Activated naive CD4-positive, alpha-beta T cell treated with anti-CD3 and anti-CD28 coated beads, Interleukin-2, amount 50 U/mL, for 72 hours (primary cell): Measurements from ENCODE around the gene HOXA10. TPM values are rescaled to one million over a fixed set of nuclear protein-coding genes. Genes with fewer than 3 reads are reported as not detected.

Experiments used
- ATAC-seq, 2 donors: fragments of 150-1000 bp; cut with Tn5 transposase; 2 replicates each; pipeline ENCODE4 v1.10.0; 2021; ENCODE audit warnings: mild to moderate bottlenecking in 2 of 2, moderate library complexity in 2 of 2
- DNase-seq, 2 donors: peaks; one replicate each; pipeline ENCODE4 v3.0.0; 2021 to 2022; ENCODE audit warnings: low spot score in 2 of 2
- H3K27ac Mint-ChIP-seq, 2 donors: one replicate each; pipeline ENCODE4 v1.8.0; 2022; ENCODE audit warnings: mild to moderate bottlenecking in 2 of 2, mixed read lengths in 2 of 2
- H3K36me3 Mint-ChIP-seq, 2 donors: one replicate each; pipeline ENCODE4 v1.8.0; 2022; ENCODE audit warnings: mixed read lengths in 2 of 2
- H3K9me3 Mint-ChIP-seq, 2 donors: one replicate each; pipeline ENCODE4 v1.8.0; 2022; ENCODE audit warnings: mixed read lengths in 2 of 2
- total RNA-seq, 2 donors: library from RNA; stranded (reverse); gene quantifications; one replicate each; pipeline ENCODE4 v1.2.3, GENCODE V29; 2022

The HOXA10 gene
- total RNA-seq, 2 donors from 2014 or later: not detected

DNA sequence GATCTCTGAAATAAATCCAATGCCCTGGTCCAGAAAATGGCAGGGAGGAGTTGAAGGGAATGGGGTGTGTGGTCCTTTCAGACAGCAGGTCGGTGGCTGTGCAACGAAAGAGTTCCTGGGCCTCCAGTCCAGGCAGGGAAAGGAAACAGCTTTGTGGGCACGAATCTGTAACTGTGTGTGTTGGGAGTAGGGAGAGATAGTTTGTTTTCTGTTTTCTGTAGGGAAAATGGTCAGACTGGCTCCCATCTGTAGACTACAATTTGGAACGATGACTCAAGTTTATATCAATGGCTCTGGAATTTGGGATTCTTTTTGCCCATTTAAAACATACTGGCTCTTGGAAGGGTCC, 6.2 kb downstream of the HOXA10 start:
- peaks cover 0 to 19% of the 10 kb centered on the region in 2 donors for H3K36me3 Mint-ChIP-seq
- ATAC-seq (no peak), DNase-seq (no peak)
- peak overlapping the region in 1 of 2 donors; percentile 93 for H3K27ac Mint-ChIP-seq
- H3K9me3 Mint-ChIP-seq: no peaks in the 10 kb centered on the region

- no peak for DNase-seq
- Mint-ChIP-seq H3K9me3 (no peaks in the 10 kb centered on the region), H3K27ac (peak overlapping the region in 1 of 2 donors; percentile 93), H3K36me3 (peaks cover 0 to 13% of the 10 kb centered on the region in 2 donors)
- no peak for ATAC-seq
These were observed 7.3 kb downstream of the HOXA10 start for GRCh38 chr7:27166531-27167505.

DNA sequence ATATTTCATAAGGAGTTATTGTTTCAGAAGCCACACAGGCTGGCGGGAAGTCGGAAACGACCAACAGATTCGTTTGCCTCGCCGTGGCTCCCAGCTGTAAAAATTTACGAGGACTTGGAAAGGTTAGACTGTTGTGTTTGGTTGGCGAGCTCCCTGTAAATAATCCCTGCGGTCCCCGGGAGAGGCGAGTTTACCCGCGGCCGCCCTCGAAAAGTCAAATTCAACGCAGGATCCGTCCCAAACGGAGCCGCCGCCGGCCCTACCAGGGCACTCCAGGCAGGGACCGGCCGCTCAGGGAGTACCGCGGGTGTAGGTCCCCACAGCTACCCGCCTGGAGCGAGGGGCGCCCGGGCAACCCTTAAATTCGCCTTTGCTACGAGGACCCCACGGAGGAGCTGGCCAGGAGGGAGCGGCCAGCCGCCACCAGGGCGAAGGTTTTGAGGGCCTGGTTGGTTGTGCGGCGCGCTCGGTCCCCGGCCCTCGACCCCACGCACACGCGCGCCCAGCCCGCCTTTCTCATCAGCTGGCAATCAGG, 8.1 kb downstream of the HOXA10 start:
- ATAC-seq (no peak), DNase-seq (no peak)
- H3K36me3 Mint-ChIP-seq: peaks cover 0 to 7% of the 10 kb centered on the region in 2 donors
- H3K9me3 Mint-ChIP-seq: no peaks in the 10 kb centered on the region
- H3K27ac Mint-ChIP-seq: peak overlapping the region in 1 of 2 donors; percentile 94

DNA sequence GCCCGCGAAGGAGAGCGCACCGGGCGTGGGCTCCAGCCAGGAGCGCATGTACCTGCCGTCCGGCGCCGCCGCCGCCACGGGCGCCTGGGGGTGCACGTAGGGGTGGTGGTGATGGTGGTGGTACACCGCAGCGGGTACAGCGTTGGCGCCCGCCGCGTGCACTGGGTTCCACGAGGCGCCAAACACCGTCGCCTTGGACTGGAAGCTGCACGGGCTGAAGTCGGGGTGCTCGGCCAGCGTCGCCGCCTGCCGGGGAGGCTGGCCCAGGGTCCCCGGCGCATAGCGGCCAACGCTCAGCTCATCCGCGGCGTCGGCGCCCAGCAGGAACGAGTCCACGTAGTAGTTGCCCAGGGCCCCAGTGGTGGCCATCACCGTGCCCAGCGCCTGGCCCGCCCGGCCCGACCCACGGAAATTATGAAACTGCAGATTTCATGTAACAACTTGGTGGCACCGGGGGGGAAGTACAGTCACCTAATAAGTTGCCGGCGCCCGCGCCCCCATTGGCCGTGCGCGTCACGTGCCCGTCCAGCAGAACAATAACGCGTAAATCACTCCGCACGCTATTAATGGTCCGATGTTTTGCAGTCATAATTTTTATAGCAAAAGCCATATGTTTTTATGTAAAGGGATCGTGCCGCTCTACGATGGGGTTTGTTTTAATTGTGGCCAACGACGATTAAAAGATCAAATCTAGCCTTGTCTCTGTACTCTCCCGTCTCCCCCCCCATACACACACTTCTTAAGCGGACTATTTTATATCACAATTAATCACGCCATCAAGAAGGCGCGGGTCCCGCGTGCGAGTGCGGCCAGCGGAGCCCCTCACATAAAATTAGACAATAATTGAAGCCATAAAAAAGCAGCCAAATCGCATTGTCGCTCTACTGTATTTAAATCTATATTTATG, 8.8 kb downstream of the HOXA10 start, which contains the start of gene HOXA9:
TSS of gene HOXA9 (minus strand) at position 449 of the 907 bp plus-strand sequence. CDS start at position 369, 80 bp downstream.
- DNase-seq (no peak), ATAC-seq (no peak)
- Mint-ChIP-seq H3K27ac (peak within 1 kb of the TSS in 1 of 2 donors; percentile 94), H3K36me3 (peaks cover 0 to 7% of the 10 kb centered on the region in 2 donors), H3K9me3 (no peaks in the 10 kb centered on the region)

DNA sequence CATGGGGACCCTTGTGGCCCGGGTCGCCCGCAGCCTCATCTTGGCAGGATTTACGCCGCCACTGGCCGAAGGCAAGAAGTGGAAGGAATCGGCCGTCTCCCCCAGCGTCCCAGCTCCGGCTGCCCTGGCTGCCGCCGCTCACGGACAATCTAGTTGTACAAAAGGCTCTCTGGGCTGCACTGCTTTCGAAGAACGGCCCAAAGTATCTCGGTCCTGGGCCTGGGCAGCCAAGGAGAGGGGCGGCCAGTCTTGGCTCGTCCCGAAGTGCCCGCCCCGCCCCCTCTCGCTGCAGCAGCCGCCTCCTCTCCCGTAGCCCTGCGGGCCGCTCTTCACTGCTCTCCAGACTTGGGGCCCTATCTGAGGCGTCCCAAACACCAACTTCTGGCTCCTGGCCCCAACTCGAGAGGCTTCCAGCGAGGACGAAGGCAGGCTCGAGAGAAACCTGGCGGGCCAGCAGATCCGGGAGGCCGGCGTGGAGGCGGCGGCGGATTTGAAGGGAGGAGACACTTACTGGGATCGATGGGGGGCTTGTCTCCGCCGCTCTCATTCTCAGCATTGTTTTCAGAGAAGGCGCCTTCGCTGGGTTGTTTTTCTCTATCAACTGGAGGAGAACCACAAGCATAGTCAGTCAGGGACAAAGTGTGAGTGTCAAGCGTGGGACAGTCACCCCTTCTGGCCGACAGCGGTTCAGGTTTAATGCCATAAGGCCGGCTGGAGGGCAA, 9.6 kb downstream of the HOXA10 start:
- H3K36me3 Mint-ChIP-seq: peaks cover 0 to 7% of the 10 kb centered on the region in 2 donors
- ATAC-seq: no peak
- no peaks in the 10 kb centered on the region for H3K9me3 Mint-ChIP-seq
- DNase-seq: no peak
- peak overlapping the region in 1 of 2 donors; percentile 81 for H3K27ac Mint-ChIP-seq

DNA sequence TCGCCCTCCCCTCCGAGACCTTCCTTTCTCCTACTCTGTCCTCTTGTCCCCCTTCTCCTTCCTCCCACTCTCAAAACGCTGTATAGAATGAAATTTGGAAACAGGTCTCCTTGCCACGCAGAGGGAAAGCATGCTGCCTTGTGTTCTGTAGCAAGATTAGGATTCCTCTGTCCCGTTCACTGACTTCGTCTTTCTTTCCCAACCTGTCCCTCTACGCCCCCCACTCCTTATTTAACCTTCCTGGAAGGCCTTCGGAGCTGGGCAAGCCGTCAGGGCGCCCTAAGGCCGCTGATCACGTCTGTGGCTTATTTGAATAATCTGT, 10.1 kb downstream of the HOXA10 start:
- ATAC-seq (no peak), DNase-seq (no peak)
- H3K9me3 Mint-ChIP-seq: no peaks in the 10 kb centered on the region
- peaks cover 0 to 7% of the 10 kb centered on the region in 2 donors for H3K36me3 Mint-ChIP-seq
- no peak overlapping the region for H3K27ac Mint-ChIP-seq

GRCh38 chr7:27163288-27164044, 10.7 kb downstream of the HOXA10 start:
- H3K9me3 Mint-ChIP-seq: no peaks in the 10 kb centered on the region
- DNase-seq (no peak), ATAC-seq (no peak)
- H3K27ac Mint-ChIP-seq: no peak overlapping the region
- peaks cover 0 to 2% of the 10 kb centered on the region in 2 donors for H3K36me3 Mint-ChIP-seq

GRCh38 chr7:27162561-27163287, 11.4 kb downstream of the HOXA10 start:
- DNase-seq (no peak), ATAC-seq (no peak)
- Mint-ChIP-seq H3K36me3 (no peaks in the 10 kb centered on the region), H3K9me3 (no peaks in the 10 kb centered on the region), H3K27ac (no peak overlapping the region)

DNA sequence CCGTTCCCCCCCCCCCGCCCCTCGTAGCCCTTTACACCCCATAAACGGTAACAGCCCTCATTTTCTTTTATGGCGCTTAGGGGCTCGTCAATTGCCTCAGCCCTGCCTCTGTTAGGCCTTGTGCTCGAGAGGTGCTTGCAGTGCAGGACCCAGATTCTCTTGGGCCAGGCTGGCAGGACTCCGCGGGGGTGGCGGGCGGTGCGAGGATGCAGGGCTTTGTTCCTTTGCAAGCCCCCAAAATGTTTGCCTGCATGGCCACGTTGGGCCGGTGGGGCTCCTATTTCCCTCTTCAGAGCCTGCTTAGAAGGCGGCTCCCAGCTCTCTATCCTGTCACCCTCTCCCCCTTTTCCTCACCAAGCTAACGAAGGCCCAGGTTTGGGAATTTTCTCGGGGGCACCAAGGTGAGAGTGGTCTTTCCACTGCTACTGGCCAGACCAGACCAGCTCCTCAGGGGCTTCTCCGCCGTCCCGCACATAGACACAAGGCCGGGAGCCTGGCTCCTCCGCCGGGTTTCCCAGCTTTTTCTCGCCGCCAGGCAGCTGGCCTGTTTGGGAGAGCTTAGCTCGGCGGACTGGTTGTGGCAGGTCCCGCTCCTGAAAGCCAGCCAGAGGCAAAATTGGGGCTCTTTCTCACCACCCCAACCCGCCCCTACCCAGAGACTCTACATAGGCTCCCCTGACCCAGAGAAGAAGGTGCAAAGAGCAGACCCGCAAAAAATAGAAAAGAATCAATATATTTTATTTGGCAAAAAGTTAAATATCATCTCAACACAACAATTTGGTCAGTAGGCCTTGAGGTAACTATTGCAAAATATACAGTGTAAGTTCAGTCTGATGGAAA, 12.2 kb downstream of the HOXA10 start:
- Mint-ChIP-seq H3K9me3 (no peaks in the 10 kb centered on the region), H3K36me3 (no peaks in the 10 kb centered on the region), H3K27ac (no peak overlapping the region)
- ATAC-seq (no peak), DNase-seq (no peak)

- Mint-ChIP-seq H3K9me3 (no peaks in the 10 kb centered on the region), H3K27ac (no peak overlapping the region), H3K36me3 (no peaks in the 10 kb centered on the region)
- DNase-seq: no peak
- no peak for ATAC-seq
These were observed 12.9 kb downstream of the HOXA10 start for GRCh38 chr7:27161214-27161720.

DNA sequence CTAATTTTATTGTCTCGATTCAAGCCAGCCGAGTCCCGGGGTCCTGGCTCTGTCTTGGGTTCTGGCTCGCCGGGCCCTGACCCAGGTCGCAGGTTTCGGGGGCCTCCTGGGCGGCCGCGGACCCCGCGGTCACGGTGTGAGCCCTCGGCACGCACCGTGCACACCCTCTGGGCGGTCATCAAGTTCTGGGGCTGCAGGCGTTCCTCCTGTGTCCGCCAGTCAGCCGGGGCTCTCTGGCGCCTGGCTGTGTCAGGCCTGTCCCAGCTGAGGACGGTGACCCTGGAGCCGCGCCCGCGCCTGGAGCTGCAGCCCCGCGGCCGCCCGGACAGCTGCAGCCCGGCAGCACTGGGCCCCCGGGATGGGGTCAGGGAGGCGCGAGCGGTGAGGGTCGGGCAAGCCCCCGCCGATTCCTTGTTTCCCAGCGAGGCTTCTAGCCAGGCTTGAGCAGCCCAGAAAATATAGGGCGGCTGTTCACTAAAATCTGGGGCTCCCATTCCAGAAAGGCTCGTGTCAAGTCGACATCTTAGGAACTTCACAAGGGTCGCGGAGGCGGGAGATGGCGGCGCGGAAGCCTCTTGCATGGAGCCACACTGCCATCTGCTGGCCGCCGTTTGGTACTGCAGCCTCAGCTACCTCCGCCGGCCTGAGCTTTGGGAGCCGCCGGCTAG, 13.4 kb downstream of the HOXA10 start:
- Mint-ChIP-seq H3K36me3 (no peaks in the 10 kb centered on the region), H3K9me3 (no peaks in the 10 kb centered on the region), H3K27ac (no peak overlapping the region)
- ATAC-seq: peak; percentile 69 to 72
- peak; percentile 80 to 90 for DNase-seq

DNA sequence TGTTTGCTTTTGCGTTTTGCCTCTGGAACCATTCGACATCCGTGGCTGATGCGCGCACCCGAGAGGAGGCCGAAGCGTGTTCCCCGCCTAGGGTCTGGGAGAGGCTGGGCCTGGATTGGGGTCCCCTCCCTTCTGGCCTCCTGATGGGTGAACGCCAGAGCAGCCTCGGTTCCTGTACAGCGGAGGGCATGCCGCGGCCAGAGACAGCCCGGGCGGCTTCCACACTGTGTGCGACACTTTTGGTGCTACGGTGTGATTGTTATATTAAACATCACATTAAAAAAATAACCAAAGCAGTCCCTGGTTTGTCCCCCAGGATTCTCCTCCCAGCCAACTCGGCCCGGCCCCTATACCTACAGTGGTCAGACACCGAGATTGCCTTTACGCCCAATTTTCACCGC, 14.0 kb downstream of the HOXA10 start:
- ATAC-seq (peak; percentile 12 to 36), DNase-seq (no peak)
- no peaks in the 10 kb centered on the region for H3K9me3 Mint-ChIP-seq
- H3K27ac Mint-ChIP-seq: no peak overlapping the region
- no peaks in the 10 kb centered on the region for H3K36me3 Mint-ChIP-seq

DNA sequence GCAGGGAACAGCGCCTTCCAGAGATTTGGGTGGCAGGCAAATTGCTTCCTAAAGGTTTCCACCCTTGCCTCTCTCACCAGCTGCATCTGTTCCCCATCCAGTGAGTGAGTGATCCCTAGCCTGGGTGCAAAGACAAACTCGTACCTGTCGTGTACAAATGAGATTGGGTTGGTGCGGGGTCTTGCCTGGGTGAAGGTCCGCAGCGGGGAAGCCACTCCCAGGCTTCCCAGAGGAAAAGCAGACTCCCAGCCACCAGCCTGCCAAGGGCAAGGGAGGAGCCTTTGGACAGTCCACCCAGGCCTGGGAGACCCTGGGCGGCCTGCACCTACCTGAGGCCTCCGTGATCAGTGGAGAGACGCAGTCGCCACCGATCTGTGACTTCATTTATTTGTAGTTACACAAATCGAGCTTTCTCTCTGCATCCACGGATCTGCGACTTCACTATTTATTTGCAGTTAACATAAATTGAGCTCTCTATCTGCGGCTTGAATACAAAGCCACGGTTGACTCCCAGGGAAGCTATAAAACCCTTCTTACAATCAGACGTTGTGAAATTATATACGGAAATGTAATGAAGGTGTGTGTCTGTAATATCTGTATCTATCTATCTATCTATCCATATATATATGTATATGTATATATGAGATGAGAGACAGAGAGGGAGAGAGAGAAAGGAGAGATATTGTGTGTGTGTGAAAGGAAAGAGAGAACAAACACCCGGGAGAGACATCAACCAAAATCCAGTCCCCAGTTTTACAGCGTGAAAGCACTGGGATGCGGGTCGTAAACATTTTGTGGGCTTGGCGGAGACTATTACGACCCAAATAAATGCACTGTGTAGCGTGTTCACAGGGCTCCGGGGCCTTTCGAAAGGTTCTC, 14.6 kb downstream of the HOXA10 start:
- no peak overlapping the region for H3K27ac Mint-ChIP-seq
- H3K36me3 Mint-ChIP-seq: peaks cover 4 to 5% of the 10 kb centered on the region in 2 donors
- no peak for ATAC-seq
- DNase-seq: no peak
- no peaks in the 10 kb centered on the region for H3K9me3 Mint-ChIP-seq
